Measurements from ENCODE around the gene NFAT5. TPM values are rescaled to one million over a fixed set of nuclear protein-coding genes. Genes with fewer than 3 reads are reported as not detected.

The NFAT5 gene
- total and polyA plus RNA-seq, 9 of the 15 experiments (the other 6 are each of a cell fraction or from before 2014, with no cell fraction given) = 0.78 to 20.5 (median 12.4) TPM

- TF ChIP-seq CBX8 (IDR thresholded peaks at IDR 0.05; ENCODE audit: borderline replicate concordance, extremely low read depth, low read depth, low read length, poor library complexity, severe bottlenecking) (no peak), NRF1 (conservative IDR thresholded peaks at IDR 0.05 in 1 of 2, IDR thresholded peaks at IDR 0.05 in 1 of 2) (peak in 1 of 2 experiments; percentile 32; a peak in 2 of 4 replicates), MYC (IDR thresholded peaks at IDR 0.05; ENCODE audit: low read depth, low read length) (no peak), MYC (CRISPR knock-in tag; IDR thresholded peaks at IDR 0.05; ENCODE audit: borderline replicate concordance, low read depth) (no peak)
Observed at GRCh38 chr16:69589434-69590269, 23.9 kb downstream of the NFAT5 start (continued).

GRCh38 chr16:69590590-69590989, 24.8 kb downstream of the NFAT5 start:
- Histone ChIP-seq H3K27me3 (ENCODE audit: control insufficient read depth in 2 of 2, insufficient read depth in 2 of 2, low read length in 2 of 2) (no peaks in the 10 kb centered on the region), H3K79me2 (ENCODE audit: control insufficient read depth, insufficient read depth, low read length) (peaks cover 75% of the 10 kb centered on the region), H3K4me3 (no peak overlapping the region), H2AFZ (ENCODE audit: low read depth, low read length) (no peak overlapping the region), H3K27ac (ENCODE audit: extremely low read depth, low read depth, low read length) (peak overlapping the region; percentile 46; the same call in 1 of the 3 replicates), H3K36me3 (ENCODE audit: control insufficient read depth, insufficient read depth, low read length) (peaks cover 3% of the 10 kb centered on the region; the same call in 1 of the 3 replicates), H3K4me1 (replicated peaks in 1 of 2; ENCODE audit: control insufficient read depth in 2 of 2, insufficient read depth in 2 of 2, low read length in 2 of 2) (peaks cover 0 to 23% of the 10 kb centered on the region in 2 experiments; a peak in 3 of 5 replicates), H3K9ac (ENCODE audit: insufficient read depth in 1 of 2, low read depth in 2 of 2, low read length in 2 of 2) (no peak overlapping the region), H3K4me2 (ENCODE audit: insufficient read depth, low read length) (no peak overlapping the region), H3K9me3 (replicated peaks; ENCODE audit: control insufficient read depth, insufficient read depth, low read depth, low read length) (no peaks in the 10 kb centered on the region), H3K9me1 (ENCODE audit: control insufficient read depth, insufficient read depth, low read length) (no peaks in the 10 kb centered on the region), H4K20me1 (replicated peaks; ENCODE audit: control insufficient read depth, insufficient read depth, low read length) (no peaks in the 10 kb centered on the region)
- ChIA-PET CTCF (ENCODE audit: low intra/inter-chr PET ratio) (no interaction called here), POLR2A (interaction anchor here (1.0 to 1.6 kb wide), 2 partner anchors 14 to 24 kb away, joined by 3 read pairs; no protein-coding TSS in a partner anchor)
- no TSS peak for BruUV-seq (replicated peaks)
- no peak for TF ChIP-seq NRF1 (conservative IDR thresholded peaks at IDR 0.05 in 1 of 2, IDR thresholded peaks at IDR 0.05 in 1 of 2)
- no peak for TF ChIP-seq SRF (CRISPR knock-in tag; IDR thresholded peaks at IDR 0.05)
- no peak for TF ChIP-seq ETS1 (conservative IDR thresholded peaks at IDR 0.05; ENCODE audit: control insufficient read depth, low read depth, low read length)
- no peak for TF ChIP-seq ZNF655 (CRISPR knock-in tag; IDR thresholded peaks at IDR 0.05)
- TF ChIP-seq SRSF9 (IDR thresholded peaks at IDR 0.05; ENCODE audit: borderline replicate concordance, low read depth, low read length) = no peak
- no peak for TF ChIP-seq XRCC3 (IDR thresholded peaks at IDR 0.05)
- no peak for TF ChIP-seq IRF9 (tag; IDR thresholded peaks at IDR 0.05)
- no peak for TF ChIP-seq PML (IDR thresholded peaks at IDR 0.05; ENCODE audit: low read length)
- no peak for TF ChIP-seq SPI1 (IDR thresholded peaks at IDR 0.05; ENCODE audit: borderline replicate concordance, low read depth, low read length)
- no peak for TF ChIP-seq CHD2 (IDR thresholded peaks at IDR 0.05; ENCODE audit: low read depth, low read length)
- no peak for TF ChIP-seq TBL1XR1 (IDR thresholded peaks at IDR 0.05; ENCODE audit: low read length in 2 of 2)
- FAIRE-seq (no peak), DNase-seq (ENCODE audit: extremely low read depth in 1 of 4, low spot score in 3 of 4) (peak; percentile 18 to 53 (median 36)), ATAC-seq (peak; percentile 55)
- in situ Hi-C loops (cut with MboI) (no loop called here), intact Hi-C loops (cut with micrococcal nuclease) (no loop called here)
- WGBS (ENCODE audit: insufficient coverage, low coverage, missing lambda C conversion rate) = 34% methylated on average over 3 of the region's 3 CpGs

All from K562 (cell line).